Right lung (tissue), 5 donors: ENCODE results near the gene SYNGR3. TPM values are rescaled to one million over a fixed set of nuclear protein-coding genes. Genes with fewer than 3 reads are reported as not detected.

Source experiments
- DNase-seq, 2 donors: peaks; one replicate each; pipeline ENCODE4 v3.0.0-alpha.2; 2013
- polyA plus RNA-seq, 5 donors: library from polyadenylated mRNA; unstranded; fragments of 120-200 nt; gene quantifications; one replicate each; pipeline versions ENCODE4 v1.2.1 to v1.2.3, GENCODE V29; 2013; ENCODE audit warnings: inconsistent platforms in 1 of 5, low replicate concordance in 1 of 5; ENCODE audit not compliant: insufficient read length in 5 of 5, insufficient read depth in 1 of 5

Gene SYNGR3
- polyA plus RNA-seq, 5 donors = 0.46 to 0.80 (median 0.65) TPM

DNA sequence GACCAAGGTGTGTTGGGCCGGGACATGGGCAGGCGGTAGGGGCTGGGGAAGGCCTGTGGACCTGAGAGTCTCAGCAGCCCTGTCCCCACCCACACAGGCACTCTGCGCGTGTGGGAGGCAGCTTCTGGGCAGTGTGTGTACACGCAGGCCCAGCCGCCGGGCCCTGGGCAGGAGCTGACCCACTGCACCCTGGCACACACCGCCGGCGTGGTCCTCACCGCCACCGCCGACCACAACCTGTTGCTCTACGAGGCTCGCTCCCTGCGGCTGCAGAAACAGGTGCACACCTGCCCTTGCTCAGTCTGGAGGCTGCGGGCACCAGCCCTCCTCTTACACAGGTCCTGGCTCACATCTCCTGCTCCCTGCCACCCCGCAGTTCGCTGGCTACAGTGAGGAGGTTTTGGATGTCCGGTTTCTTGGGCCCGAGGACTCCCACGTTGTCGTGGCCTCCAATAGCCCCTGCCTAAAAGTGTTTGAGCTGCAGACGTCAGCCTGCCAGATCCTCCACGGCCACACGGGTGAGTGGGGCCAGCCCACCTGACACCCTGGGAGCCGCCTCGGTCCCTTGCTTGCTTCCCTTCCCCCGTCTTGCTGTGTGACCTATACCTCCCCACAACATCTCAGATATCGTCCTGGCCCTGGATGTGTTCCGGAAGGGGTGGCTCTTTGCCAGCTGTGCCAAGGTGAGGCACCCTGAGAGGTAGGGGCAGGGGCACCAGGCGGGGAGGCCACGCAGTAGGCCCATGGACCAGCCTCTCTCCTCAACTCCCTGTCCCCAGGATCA is 14.1 kb upstream of the SYNGR3 start:
- DNase-seq = no peak

GRCh38 chr16:1976216-1976520 is 13.6 kb upstream of the SYNGR3 start:
- DNase-seq = no peak

DNA sequence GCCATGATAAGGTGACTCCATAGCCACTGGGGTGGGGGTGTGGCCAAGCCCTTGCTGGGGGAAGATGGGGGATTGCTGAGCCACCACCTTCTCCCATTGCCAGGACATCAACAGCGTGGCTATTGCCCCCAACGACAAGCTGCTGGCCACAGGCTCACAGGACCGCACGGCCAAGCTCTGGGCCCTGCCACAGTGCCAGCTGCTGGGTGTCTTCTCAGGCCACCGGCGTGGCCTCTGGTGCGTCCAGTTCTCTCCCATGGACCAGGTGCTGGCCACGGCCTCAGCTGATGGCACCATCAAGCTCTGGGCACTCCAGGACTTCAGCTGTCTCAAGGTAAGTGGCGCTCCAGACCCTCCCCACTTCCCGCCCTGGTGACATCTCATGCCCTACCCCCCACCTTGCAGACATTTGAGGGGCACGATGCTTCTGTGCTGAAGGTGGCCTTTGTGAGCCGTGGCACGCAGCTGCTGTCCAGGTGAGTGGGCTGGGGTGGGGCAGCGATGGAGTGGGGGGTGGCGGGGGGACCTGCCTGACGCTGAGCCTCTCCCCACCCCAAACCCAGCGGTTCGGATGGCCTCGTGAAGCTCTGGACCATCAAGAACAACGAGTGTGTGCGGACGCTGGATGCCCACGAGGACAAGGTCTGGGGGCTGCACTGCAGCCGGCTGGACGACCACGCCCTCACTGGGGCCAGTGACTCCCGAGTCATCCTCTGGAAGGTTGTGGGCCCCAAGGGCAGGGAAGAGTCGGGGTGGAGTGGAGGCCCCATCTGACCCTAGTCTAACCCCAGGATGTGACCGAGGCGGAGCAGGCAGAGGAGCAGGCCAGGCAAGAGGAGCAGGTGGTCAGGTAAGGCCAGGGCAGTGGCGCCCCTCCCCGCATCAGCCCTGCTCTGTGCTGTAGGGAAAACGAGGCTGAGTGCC is 12.6 kb upstream of the SYNGR3 start:
- no peak for DNase-seq

GRCh38 chr16:1977875-1978268 is 11.9 kb upstream of the SYNGR3 start:
- DNase-seq = no peak

DNA sequence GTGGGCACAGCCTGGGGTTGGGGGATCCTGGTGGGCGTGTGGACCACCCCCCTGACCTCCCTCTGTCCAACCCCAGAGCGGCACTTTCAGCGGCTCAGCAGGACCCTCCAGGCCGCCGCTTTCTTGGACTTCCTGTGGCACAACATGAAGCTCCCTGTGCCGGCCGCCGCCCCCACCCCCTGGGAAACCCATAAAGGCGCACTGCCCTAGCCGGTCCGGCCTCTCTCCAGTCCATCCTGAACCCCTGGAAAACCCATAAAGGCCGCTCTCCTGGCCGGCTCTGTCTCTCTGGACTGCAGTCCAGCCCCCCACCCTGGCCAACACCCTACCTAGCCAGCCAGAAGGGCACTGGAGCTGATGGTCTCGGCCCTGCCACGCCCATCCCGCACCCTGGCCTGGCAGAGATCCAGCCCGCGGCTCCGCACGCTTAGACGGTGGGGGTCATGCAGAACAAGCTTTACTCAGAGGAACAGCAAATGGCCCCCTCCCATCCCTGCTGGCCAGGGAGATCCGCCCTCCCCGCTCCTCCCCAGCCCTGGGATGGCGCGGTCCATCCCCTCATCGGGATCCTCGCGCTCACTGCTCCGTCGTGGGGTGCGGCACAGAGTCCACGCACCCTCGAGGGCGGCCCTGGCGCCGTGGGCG is 11.2 kb upstream of the SYNGR3 start:
- DNase-seq = no peak

DNA sequence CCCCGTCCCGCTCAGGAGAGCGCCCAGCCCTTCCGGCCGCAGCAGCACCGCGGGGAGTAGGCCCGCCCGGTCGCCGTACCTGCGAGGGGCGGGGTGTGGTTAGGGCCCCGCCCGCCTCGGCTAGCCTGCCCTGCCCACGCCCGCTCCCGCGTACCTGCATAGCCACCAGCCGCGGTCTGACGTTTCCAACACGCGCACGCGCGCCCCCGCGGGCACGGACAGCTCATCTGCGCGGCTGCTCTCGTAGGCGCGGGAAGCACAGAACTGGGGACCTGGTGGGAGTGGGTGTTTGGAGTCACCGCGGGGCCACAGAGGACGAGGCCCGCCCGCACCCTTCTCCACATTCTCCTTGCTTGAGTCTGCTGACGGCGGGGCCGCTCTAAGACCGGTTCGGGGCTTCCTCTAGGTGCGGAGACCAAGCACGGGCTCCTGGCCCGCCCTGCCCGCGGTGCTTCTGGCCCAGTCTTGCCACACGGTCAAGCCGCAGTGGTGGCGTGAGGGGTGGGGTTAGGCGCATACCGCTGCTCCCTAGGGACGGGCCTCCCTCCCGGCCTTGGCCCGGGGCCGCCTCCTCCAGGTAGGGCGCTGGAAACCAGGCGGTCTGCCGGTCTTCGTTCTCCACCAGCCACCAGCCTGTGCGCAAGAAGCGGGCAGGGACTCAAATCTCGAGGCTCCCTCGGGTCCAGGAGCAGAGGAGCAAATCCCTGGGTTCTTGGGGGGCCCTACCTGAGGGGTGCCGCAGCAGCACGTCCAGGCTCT is 10.3 kb upstream of the SYNGR3 start:
- DNase-seq = no peak

- DNase-seq = no peak
Measured at GRCh38 chr16:1980030-1980769, 9.6 kb upstream of the SYNGR3 start.

DNA sequence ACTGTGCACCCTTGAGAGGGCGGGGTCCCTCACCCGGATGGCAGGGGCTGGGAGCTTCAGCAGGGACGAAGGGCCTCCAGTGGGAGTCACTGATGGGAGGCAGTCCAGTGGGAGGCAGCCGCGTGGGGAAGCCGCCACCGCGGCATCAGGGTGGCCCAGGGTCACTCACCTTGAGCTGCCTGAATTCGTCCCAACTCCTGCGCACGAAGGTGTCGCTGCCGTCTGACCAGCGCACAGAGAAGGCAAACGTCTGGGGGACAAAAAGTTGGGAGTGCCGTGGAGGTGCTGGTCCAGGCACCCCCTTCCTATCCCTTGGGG is 9.0 kb upstream of the SYNGR3 start:
- DNase-seq = no peak

GRCh38 chr16:1981398-1981836 is 8.4 kb upstream of the SYNGR3 start, which contains the start of gene NOXO1:
NOXO1 (minus strand) TSS chr16:1981469; CDS start chr16:1981179, 290 bp downstream.
- no peak for DNase-seq

DNA sequence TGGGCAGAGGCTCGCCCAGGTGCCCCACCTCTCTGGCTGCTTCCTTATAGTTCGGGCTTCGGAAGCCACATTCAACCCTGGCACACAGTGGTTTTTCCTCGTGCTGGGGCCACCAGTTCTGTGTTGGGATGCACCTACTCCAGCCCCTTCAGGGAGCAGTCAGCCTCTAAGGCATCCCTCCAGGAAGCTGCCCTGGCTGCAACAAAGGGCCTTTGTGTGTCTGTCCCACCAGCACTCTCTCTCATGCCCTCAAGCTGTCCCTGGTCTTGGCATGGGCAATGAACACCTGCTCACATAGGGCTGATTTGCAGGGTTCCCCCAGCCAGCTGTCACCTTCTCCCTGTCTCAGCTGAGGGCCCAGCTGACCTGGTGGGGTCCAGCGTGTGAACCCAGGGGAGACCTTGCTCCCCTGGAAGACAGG is 7.7 kb upstream of the SYNGR3 start:
- DNase-seq = no peak

GRCh38 chr16:1982991-1983543 is 6.7 kb upstream of the SYNGR3 start:
- no peak for DNase-seq

DNA sequence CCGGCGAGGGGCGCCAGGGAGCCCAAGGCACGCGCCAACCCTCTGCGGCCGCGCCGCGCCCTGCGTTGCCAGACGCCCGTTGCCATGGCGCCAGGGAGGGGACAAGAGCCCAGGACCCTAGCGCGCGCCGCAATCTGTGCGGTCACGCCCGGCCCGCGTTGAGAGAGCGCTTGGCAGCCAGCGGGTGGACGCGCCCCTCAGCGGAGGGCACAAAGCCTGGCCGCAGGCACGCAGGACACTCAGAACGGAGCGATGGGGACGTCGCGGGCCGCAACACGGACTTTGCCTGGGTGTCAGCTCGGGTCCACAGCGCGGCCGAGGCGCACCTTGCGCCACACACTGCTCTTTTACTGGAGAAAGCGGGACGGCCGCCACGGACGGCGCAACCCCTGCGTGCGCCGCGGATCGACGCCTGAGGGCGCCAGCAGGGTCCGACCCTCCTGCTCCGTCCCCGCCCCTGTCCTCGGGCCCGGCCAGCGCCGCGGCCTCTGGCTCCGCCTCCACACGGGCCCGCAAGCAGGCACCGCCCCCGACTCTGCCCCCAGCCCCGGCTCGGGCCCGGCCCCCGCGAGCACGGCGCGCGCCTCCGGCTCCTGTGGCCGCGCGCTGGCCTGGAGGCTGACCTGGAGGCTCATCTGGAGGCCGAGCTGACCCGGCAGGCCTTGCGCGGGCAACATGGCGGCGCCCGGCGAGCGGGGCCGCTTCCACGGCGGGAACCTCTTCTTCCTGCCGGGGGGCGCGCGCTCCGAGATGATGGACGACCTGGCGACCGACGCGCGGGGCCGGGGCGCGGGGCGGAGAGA is 6.0 kb upstream of the SYNGR3 start, which contains the start of gene GFER:
TSS of gene GFER (plus strand) at position 650 of the 803 bp plus-strand sequence. CDS start at position 676, 26 bp downstream.
- DNase-seq = peak; percentile 91 to 92

GRCh38 chr16:1984347-1985225 is 5.2 kb upstream of the SYNGR3 start:
- no peak for DNase-seq

GRCh38 chr16:1985466-1986150 is 4.2 kb upstream of the SYNGR3 start:
- DNase-seq = no peak

DNA sequence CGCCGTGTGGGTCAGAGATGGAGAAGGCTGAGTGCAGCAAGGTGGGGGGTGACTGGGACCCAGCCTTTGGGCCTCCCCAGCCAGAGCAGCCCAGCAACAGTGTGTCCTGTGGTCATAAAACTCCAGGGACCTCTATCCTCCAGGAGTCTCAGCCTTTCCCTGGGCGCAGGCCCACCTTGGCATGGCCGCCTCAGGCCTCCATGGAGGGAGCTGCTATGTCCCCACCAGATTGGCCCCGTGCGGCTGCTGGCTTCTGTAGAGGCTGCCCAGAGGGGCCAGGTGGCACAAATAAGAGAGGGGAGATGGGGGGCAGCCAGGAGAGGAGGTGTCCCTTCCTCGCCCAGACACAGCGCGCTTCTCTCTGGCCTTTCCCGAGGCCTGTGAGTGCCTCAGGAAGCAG is 2.6 kb upstream of the SYNGR3 start:
- no peak for DNase-seq

DNA sequence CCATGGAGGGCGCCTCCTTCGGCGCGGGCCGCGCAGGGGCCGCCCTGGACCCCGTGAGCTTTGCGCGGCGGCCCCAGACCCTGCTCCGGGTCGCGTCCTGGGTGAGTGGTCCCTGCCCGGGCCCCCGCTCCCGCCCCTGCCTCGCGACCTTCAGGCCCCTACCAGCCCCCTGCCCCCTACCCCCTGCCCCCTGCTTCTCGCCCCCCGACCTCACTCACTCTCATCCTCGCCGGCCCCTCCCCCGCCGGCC is 256 bp downstream of the SYNGR3 start:
- no peak for DNase-seq

- DNase-seq = no peak
Measured at GRCh38 chr16:1990351-1991134, 773 bp downstream of the SYNGR3 start.

- DNase-seq = no peak
Measured at GRCh38 chr16:1991135-1991551, 1.4 kb downstream of the SYNGR3 start.
